DMS79 (cell line): ENCODE measurements around the gene TNIK.

Experiments used
- DNase-seq: peaks from one replicate; lab custom pipeline; 2025; lab: John Stamatoyannopoulos, UW

Gene TNIK

GRCh38 chr3:171227828-171228227 lies 232.4 kb downstream of the TNIK start:
- no peak for DNase-seq

GRCh38 chr3:171227359-171227758 lies 232.8 kb downstream of the TNIK start:
- DNase-seq: no peak

DNA sequence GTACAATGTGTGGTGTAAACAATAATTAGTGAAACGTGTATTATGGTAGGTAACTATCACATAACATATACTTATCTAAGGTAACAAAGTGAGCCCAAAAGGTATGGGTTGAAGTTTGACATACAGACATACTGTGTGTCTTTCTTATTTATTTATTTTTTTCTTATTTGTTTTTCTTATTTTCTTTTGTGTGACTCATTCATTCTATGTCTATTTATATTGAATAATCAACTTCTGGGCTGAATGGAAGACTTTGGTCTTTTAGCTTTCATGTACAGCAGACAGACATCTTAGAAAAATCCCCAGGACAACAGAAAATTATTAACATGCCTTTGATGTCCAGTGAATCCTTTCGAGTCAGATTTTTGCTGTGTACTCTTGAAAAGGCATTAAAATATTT lies 233.4 kb downstream of the TNIK start:
- DNase-seq: no peak

DNA sequence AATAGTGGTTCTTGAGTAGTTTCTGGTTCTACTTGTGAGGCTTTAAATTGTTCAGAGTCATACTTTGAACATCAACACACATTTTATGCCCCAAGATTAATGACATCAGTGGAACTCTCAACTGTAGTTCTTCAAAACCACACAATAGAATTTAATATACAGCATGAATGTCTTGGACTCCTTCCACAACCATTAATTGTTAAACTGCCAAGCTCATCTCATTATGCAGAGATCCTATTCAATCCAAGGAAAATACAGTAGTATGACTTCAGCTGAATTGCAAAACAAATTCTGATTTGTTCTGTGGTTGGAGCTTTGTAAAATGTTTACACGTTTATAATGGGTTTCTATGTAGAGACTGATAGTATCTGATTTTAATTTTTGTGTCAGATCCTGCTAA lies 234.5 kb downstream of the TNIK start:
- peak; percentile 66 for DNase-seq

- no peak for DNase-seq
Observed at GRCh38 chr3:171225165-171225564, 235.0 kb downstream of the TNIK start.

DNA sequence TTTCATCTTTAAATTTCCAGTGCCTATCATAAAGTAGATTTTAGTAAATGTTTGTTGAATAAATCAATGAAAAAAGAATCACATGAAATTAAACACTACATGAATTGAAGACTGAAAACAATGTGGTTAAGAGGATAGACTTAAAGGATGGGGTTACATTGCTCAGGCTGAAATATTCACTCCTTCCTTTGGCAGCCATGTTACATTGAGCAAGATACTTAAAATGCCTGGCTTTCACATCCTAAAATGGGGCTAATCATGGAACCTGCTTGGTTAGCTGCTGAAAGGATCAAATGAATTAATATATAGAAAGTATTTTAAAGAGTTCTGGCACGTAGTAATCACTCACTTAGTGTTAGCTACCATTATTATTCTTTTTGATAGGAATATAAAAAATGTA lies 236.8 kb downstream of the TNIK start:
- DNase-seq: no peak

DNA sequence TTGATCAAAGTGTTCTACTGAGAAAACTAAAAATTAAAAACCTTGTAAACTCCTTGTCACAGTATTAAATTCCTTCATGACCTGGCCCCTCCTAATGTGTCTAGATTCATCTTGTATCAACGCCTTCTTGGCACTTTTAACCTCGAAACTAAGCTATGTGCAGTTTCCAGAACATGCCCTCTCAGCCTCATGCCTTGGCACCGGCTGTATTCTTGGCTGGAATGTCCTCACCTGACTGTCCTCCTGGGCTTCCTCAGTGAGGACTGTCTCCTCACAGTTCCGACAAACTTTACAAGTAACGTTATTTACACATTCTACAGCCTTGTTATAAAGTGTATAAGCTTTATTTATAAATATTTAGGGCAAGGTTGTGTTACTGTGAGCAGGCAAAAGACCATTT lies 237.2 kb downstream of the TNIK start:
- no peak for DNase-seq

DNA sequence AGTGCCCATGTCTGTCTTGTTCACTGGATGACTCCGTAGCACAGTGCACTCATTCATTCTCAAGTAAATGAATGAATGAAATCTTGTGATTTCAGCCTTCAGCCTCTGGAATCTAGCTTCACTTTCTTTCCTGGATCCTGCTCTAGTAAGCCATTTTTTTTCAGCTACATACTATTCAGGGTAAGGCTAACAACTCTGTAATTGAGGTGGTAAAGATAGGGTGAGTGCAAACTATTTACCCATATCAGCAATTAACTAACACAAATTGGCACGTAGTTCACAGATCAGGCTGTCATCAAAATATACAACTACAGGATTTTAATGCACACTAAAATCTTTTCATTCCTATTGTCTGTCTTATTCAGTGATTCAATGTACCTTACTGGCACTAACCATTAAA lies 238.6 kb downstream of the TNIK start:
- DNase-seq: no peak

DNA sequence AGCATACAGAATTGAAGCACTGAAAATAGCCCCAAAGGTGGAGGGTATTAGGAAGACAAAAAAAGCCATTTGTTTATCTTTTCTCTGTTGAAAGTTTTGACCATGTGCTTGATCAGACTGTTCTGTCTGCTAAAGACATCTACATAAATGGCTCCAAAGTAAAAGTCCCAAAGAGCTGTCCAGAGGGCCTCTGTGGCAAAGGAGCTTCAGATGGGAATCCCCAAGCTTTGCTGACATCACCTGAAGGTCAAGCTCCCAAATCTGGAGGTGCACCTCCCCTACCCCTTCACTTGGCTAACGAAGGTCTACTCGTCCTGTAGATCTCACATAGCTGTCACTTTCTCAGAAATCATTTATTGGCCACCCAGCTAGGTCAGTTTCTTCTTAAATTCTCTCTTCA lies 239.1 kb downstream of the TNIK start:
- no peak for DNase-seq

- DNase-seq: no peak
Observed at GRCh38 chr3:171219258-171219657, 240.9 kb downstream of the TNIK start.

DNA sequence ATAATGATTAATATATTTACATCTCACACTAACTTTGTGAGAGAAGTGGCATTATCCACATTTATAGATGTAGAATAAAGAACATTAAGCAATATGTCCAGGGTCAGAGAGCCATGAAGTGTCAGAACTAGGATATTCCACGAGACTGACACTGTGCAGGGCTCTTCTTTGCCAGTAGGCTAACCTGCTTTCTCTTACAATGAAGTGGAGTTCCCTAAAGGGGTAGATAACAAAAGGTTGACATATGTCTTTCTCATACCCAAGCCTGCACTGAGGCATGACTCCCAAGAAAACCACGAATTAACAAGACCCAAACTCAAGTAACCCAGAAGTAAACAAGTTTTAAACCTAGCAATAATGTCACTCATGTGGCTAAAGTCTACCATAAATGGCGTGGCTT lies 242.1 kb downstream of the TNIK start:
- peak; percentile 23 for DNase-seq

DNA sequence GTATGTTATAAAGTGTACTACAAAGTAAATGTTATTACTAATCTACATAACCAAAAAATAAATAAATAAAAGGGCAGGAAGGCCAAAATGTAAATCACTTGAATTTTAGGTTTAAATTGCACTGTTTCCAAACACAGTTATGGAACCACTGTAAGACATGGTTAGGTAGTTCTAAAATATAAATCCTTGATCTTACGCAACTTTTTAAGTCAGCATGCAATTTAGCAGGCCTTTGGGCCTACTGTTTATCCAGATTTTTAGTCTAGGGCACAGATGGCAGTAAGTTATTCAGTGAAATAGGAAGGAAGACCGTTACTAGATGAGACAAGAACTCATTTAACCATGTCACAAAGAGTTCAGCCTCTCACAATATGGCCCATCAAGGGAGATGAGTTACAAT lies 246.3 kb downstream of the TNIK start:
- no peak for DNase-seq

DNA sequence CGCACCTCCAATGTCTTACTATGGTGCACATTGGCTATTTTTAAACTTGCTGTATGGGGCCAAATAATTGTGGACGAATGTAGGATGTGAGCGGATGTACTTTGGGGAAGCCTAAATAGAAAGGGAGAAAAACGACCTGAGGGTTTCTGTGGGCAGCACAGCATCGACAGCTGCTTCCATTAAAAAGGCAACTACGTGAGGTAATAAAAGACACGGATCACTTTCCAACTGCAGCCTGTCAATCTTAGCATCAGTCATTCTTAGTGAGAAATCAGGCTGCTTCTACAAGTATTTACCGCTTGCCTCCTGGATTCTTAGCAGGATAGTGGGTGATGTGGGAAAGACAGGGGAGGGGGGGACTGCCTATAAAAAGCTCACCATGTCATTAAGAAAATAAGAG lies 247.0 kb downstream of the TNIK start:
- no peak for DNase-seq

GRCh38 chr3:171212648-171213047 lies 247.6 kb downstream of the TNIK start:
- no peak for DNase-seq

DNA sequence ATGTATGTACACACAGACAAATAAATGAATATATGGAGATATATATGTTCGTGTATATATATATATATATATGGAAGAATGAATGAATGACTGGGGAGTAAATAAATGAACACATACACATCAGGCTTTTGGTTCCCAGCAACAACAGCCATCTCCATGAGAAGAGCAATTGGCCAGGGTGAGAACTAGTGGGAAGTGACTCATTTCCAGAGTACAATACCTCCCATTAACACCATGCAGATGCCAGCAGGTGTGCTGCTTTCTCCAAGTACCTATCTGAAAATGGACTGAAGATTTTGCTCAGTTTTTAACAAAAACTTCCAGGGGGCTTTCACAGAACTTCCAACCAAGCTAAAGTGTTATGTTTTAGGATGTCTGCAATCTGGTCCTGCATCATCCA lies 253.9 kb downstream of the TNIK start:
- DNase-seq: no peak

GRCh38 chr3:171204942-171205341 lies 255.3 kb downstream of the TNIK start:
- DNase-seq: no peak

DNA sequence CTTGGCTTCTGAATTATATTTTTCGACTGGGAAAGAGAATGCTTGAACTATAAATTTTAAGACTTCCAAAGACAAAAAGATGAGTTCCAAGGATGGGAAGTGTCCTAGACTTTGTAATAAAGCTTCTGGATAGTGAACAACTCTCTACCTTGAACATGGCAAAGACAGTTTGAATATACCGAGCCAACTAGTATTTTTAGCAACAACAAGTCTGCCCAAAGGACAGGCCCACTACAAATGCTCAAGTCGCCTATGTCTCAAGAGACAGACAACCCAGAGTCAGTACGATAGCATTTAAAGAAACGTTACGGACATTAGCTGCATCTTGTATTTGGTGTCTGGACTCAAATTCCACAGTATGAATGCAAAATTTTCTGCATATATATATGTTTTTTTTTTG lies 258.4 kb downstream of the TNIK start:
- no peak for DNase-seq

DNA sequence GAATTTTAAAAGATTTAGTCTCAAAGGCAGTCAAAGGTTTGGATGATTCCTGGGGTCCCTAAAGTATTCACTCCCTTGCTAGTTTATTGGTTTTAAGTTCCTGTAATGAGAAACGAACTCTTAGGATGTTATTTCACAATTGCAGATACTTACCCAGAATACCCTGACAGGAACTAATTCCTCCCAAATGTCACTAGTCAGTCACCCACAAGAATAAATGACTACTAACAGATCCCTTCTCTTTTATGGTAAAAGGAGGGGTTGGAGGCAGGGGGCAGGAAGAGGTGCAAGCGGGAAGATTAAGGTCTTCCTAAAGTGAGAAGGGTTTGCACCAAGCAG lies 259.5 kb downstream of the TNIK start:
- DNase-seq: no peak

- no peak for DNase-seq
Observed at GRCh38 chr3:171200052-171200749, 260.0 kb downstream of the TNIK start.

GRCh38 chr3:171199473-171199829 lies 260.8 kb downstream of the TNIK start:
- no peak for DNase-seq

DNA sequence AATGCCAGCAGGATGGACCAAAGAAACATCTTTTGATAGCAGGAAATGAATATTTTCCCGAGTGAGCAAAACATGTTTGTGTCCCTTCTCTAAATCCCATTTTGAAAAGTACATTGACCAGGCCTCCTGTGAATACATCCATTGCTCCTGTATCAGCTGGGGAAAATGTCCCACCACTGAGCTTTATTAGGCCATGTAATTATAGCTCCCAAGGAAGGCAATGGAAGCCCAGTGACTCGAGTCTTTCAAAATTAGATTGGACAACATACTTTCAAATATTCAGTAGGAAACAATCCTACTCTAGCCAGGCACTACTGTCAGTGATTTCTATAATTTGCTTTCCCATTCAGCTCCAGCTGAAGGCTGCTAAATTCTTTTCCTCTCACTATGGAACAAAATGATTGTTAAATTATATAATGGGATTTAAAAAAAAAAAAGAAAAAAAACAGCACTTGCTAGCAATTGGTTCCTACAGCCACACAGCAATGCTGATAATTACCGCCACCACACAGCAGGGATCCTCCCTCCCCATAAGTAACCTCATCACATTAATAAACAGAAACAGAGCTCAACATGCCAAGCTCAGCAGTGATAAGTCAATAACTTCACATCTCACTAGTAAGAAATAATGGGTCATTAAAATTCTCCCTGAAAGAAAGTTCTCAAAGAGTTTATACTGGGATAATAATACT lies 261.3 kb downstream of the TNIK start:
- DNase-seq: no peak

- DNase-seq: no peak
Observed at GRCh38 chr3:171195686-171196085, 264.5 kb downstream of the TNIK start.

- no peak for DNase-seq
Observed at GRCh38 chr3:171194965-171195364, 265.2 kb downstream of the TNIK start.

GRCh38 chr3:171193693-171194092 lies 266.5 kb downstream of the TNIK start:
- no peak for DNase-seq
